ENCODE results near the gene QKI. TPM values are rescaled to one million over a fixed set of nuclear protein-coding genes. Genes with fewer than 3 reads are reported as not detected.
"Not testable (repeated sequence)": the region's sequence is repeated elsewhere in the genome, so short reads cannot be mapped to it uniquely, and the experiment has no call there.

QKI gene
- total RNA-seq, 2 experiments from 2014 or later: 70.9 TPM

DNA sequence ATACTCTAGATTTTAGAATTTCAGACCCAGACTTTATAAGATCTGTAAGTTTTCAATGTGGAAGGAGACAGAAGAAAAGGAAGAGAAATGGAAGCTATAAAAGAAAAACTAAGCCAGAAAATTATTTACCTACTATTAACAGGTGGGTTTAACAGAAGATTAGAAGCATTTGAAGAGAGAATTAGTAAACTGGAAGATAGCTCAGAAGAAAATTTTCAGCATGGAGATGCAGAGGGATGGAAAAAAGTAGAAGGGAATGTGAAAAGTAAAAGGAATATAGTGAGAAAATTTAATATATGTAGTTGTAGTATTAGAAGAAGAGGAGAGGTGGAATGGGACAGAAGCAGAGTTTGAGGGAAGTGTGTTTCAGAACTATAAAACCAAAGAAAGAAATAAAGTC is 56.1 kb downstream of the QKI start:
- Mint-ChIP-seq H3K27ac (no peak overlapping the region), H3K36me3 (peaks cover 46% of the 10 kb centered on the region)
- POLR2A ChIA-PET: interaction anchor here (0.6 kb wide), 1 partner anchor 26 kb away, joined by 3 read pairs; no protein-coding TSS in a partner anchor

DNA sequence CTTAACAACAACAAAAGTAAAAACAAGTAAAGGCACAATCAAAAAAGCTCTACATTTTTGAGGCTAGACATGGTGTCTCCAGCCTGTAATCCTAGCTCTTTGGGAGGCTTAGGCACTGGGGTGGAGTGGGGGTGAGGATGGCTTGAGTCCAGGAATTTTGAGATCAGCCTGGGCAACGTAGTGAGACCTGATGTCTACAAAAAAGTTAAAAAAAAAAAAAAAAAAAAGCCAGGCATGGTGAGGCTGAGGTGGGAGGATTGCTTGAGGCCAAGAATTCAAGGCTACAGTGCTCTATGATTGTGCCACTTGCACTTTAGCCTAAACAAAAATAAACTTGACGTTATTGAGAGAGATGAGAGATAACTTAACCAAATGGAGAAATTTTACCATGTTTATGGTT is 60.1 kb downstream of the QKI start:
- Mint-ChIP-seq H3K27ac (no peak overlapping the region), H3K9me3 (peaks cover 17% of the 10 kb centered on the region), H3K27me3 (no peaks in the 10 kb centered on the region), H3K36me3 (peaks cover 27% of the 10 kb centered on the region), H3K4me1 (peaks cover 4% of the 10 kb centered on the region), H3K4me3 (no peak overlapping the region)
- DNase-seq (no peak), ATAC-seq (ENCODE audit: low read depth) (no peak)
- POLR2A ChIA-PET: no interaction called here

More for the DNA sequence above, 56.1 kb downstream of the QKI start:
- H3K9me3 Mint-ChIP-seq: peaks cover 23% of the 10 kb centered on the region
- H3K4me3 Mint-ChIP-seq: no peak overlapping the region
- ATAC-seq (ENCODE audit: low read depth): no peak
- H3K27me3 Mint-ChIP-seq: no peaks in the 10 kb centered on the region
- no peak for DNase-seq
- H3K4me1 Mint-ChIP-seq: peaks cover 9% of the 10 kb centered on the region

DNA sequence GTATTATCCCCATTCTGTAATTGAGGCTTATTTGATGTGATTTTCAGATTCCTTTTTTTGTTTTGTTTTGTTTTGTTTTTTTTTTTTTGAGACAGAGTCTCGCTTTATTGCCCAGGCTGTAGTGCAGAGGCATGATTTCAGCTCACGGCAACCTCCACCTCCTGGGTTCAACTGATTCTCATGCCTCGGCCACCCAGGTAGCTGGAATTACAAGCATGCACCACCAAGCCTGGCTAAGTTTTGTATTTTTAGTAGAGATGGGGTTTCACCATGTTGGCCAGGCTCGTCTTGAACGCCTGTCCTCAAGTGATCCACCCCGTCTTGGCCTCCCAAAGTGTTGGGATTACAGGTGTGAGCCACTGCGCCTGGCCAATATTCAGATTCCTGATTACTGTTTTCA is 62.4 kb downstream of the QKI start:
- H3K27ac Mint-ChIP-seq; H3K9me3 Mint-ChIP-seq; ATAC-seq (ENCODE audit: low read depth); H3K4me1 Mint-ChIP-seq; DNase-seq; H3K27me3 Mint-ChIP-seq; H3K4me3 Mint-ChIP-seq: not testable (repeated sequence)
- peaks cover 21% of the 10 kb centered on the region for H3K36me3 Mint-ChIP-seq
- POLR2A ChIA-PET: interaction anchor here (0.6 kb wide), 1 partner anchor 58 kb away, joined by 3 read pairs; no protein-coding TSS in a partner anchor

DNA sequence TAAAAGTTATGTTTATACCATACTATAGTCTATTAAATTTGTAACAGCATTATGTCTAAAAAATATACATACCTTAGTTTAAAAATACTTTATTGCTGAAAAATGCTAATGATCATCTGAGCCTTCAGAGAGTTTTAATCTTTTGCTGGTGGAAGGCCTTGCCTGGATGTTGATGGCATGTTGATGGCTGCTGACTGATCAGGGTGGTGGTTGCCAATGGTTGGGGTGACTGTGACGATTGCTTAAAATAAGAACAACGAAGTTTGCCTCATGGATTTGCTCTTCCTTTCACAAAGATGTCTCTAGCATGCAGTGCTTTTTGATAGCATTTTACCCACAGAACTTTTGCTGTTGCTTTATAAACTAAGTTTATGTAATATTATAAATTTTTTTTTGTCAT is 68.6 kb downstream of the QKI start:
- DNase-seq (no peak), ATAC-seq (ENCODE audit: low read depth) (no peak)
- POLR2A ChIA-PET: no interaction called here
- H3K4me3 Mint-ChIP-seq: no peak overlapping the region
- no peak overlapping the region for H3K27ac Mint-ChIP-seq
- H3K9me3 Mint-ChIP-seq: peaks cover 2% of the 10 kb centered on the region
- no peaks in the 10 kb centered on the region for H3K27me3 Mint-ChIP-seq
- H3K36me3 Mint-ChIP-seq: peaks cover 21% of the 10 kb centered on the region
- H3K4me1 Mint-ChIP-seq: peaks cover 3% of the 10 kb centered on the region

DNA sequence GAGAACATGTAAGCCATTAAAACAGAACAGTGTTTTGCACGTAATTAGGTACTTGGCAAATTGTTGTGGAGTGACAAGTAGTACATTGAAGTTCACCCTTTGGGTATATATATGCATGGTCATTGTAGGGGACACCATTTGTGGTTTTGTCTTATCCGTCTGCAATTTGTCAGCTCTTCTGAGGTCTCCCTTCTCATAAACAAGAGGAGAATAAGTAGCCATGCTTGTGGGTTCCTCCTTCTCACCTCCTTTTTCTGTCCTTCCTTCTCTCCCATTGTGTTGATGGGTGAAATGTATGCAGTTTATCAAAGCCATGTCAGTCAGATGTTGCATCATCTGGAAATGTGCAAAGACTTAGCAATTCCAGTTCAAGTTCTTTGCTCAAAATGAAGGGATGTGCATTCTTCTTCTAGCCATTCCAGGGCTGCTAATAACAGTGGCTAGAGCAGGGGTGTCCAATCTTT is 70.9 kb downstream of the QKI start:
- H3K27me3 Mint-ChIP-seq: no peaks in the 10 kb centered on the region
- no peak for ATAC-seq (ENCODE audit: low read depth)
- no peak for DNase-seq
- peaks cover 9% of the 10 kb centered on the region for H3K4me1 Mint-ChIP-seq
- H3K36me3 Mint-ChIP-seq: peaks cover 17% of the 10 kb centered on the region
- no peak overlapping the region for H3K4me3 Mint-ChIP-seq
- H3K9me3 Mint-ChIP-seq: no peaks in the 10 kb centered on the region
- POLR2A ChIA-PET: no interaction called here
- H3K27ac Mint-ChIP-seq: no peak overlapping the region

DNA sequence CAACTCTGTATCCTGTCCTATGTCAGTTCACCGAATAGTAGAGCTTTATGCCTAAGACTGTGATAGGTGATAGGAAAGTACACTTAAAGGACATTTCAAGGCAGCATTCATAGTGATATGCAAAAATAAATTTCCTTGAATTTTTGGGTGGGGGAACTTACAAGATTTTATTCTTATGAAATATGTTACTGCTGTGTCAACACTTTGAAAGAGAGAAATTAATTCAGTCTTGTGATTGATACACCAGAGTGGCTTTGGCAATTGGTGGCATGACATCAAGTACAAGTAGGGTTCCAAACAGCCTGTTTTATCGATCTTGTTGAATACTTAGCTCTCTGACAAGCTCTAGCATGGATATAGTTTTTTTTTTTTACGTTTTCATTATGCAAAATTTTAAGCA is 72.3 kb downstream of the QKI start:
- POLR2A ChIA-PET: no interaction called here
- ATAC-seq (ENCODE audit: low read depth) (no peak), DNase-seq (no peak)
- no peak overlapping the region for H3K27ac Mint-ChIP-seq
- no peaks in the 10 kb centered on the region for H3K9me3 Mint-ChIP-seq
- H3K27me3 Mint-ChIP-seq: no peaks in the 10 kb centered on the region
- H3K36me3 Mint-ChIP-seq: peaks cover 11% of the 10 kb centered on the region
- H3K4me3 Mint-ChIP-seq: no peak overlapping the region
- peaks cover 13% of the 10 kb centered on the region for H3K4me1 Mint-ChIP-seq

DNA sequence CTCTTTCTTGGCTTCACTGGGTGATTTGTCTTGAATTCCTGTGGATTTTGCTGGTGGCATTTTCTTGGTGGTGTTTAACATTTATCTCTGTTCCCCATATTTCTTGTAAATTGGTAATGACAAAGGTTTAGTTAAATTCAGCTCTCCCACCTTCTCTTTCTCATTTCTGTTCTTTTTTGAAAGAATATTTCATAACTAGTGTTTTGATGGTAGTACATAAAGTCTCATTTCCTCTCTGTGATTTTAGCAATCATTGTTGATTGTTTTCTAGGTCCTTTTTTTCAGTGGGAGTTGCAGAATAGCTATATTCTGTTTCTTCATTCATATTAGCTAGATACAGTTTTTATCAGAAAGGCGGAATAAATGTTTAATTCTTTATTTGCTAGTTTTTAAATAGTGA is 73.1 kb downstream of the QKI start:
- no peaks in the 10 kb centered on the region for H3K9me3 Mint-ChIP-seq
- DNase-seq (no peak), ATAC-seq (ENCODE audit: low read depth) (no peak)
- peaks cover 13% of the 10 kb centered on the region for H3K4me1 Mint-ChIP-seq
- no peak overlapping the region for H3K27ac Mint-ChIP-seq
- H3K36me3 Mint-ChIP-seq: peaks cover 10% of the 10 kb centered on the region
- POLR2A ChIA-PET: no interaction called here
- no peaks in the 10 kb centered on the region for H3K27me3 Mint-ChIP-seq
- H3K4me3 Mint-ChIP-seq: no peak overlapping the region

GRCh38 chr6:163489584-163489983 is 75.1 kb downstream of the QKI start:
- no peak overlapping the region for H3K27ac Mint-ChIP-seq
- DNase-seq: no peak
- H3K27me3 Mint-ChIP-seq: no peaks in the 10 kb centered on the region
- no peak for ATAC-seq (ENCODE audit: low read depth)
- no peak overlapping the region for H3K4me3 Mint-ChIP-seq
- POLR2A ChIA-PET: no interaction called here
- peaks cover 9% of the 10 kb centered on the region for H3K36me3 Mint-ChIP-seq
- H3K4me1 Mint-ChIP-seq: peaks cover 13% of the 10 kb centered on the region
- no peaks in the 10 kb centered on the region for H3K9me3 Mint-ChIP-seq

DNA sequence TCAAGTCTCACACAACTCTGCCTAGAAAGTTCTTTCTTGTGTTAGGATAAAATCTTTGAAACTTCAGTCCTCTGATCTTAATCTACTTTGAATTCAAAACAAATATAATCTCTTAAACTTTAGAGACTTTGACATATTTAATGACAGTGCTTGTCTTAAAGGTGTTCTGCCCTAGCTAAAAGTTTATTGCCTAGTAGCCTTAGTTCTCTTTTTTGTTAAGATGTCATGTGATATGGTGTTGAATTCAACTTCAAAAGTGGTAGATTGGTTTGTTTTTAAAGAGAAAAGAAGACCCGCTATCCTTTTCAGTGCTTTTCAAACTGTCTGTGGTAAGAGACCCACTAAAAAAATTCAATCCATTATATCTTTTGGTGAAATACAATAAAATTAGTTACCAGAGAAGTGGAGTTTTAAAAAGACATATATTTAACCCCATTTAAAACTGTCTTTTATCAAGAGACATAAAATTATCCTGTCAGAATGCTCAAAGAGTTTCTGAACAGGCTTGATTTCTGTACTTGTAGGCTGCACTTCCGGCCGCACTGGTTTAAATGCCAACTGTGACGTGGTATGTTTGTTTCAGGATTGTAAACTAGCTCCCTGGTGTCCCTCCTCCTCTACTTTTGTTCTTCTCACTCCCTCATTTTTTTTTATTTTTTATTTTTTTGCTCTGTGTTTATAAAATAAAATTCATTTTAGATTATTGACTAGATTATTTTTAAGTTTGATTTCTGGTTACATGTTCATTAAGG is 76.5 kb downstream of the QKI start:
- H3K36me3 Mint-ChIP-seq: peaks cover 10% of the 10 kb centered on the region
- DNase-seq (no peak), ATAC-seq (ENCODE audit: low read depth) (no peak)
- POLR2A ChIA-PET: no interaction called here
- no peak overlapping the region for H3K27ac Mint-ChIP-seq
- no peaks in the 10 kb centered on the region for H3K27me3 Mint-ChIP-seq
- H3K4me1 Mint-ChIP-seq: peaks cover 13% of the 10 kb centered on the region
- H3K4me3 Mint-ChIP-seq: no peak overlapping the region
- no peaks in the 10 kb centered on the region for H3K9me3 Mint-ChIP-seq

GRCh38 chr6:163491737-163492300 is 77.3 kb downstream of the QKI start:
- H3K27ac Mint-ChIP-seq: no peak overlapping the region
- DNase-seq: no peak
- ATAC-seq (ENCODE audit: low read depth): no peak
- peaks cover 16% of the 10 kb centered on the region for H3K36me3 Mint-ChIP-seq
- POLR2A ChIA-PET: no interaction called here
- H3K4me1 Mint-ChIP-seq: peaks cover 13% of the 10 kb centered on the region
- no peaks in the 10 kb centered on the region for H3K27me3 Mint-ChIP-seq
- H3K4me3 Mint-ChIP-seq: no peak overlapping the region
- H3K9me3 Mint-ChIP-seq: no peaks in the 10 kb centered on the region

- H3K4me3 Mint-ChIP-seq: no peak overlapping the region
- peaks cover 3% of the 10 kb centered on the region for H3K9me3 Mint-ChIP-seq
- H3K27ac Mint-ChIP-seq: no peak overlapping the region
- peaks cover 16% of the 10 kb centered on the region for H3K36me3 Mint-ChIP-seq
- peaks cover 10% of the 10 kb centered on the region for H3K4me1 Mint-ChIP-seq
- ATAC-seq (ENCODE audit: low read depth) (no peak), DNase-seq (no peak)
- POLR2A ChIA-PET: no interaction called here
- no peaks in the 10 kb centered on the region for H3K27me3 Mint-ChIP-seq
Measured at GRCh38 chr6:163494279-163494727, 79.8 kb downstream of the QKI start.

- H3K4me1 Mint-ChIP-seq: peaks cover 2% of the 10 kb centered on the region
- DNase-seq (no peak), ATAC-seq (ENCODE audit: low read depth) (no peak)
- H3K4me3 Mint-ChIP-seq: no peak overlapping the region
- POLR2A ChIA-PET: no interaction called here
- peaks cover 17% of the 10 kb centered on the region for H3K36me3 Mint-ChIP-seq
- no peaks in the 10 kb centered on the region for H3K27me3 Mint-ChIP-seq
- no peak overlapping the region for H3K27ac Mint-ChIP-seq
- H3K9me3 Mint-ChIP-seq: peaks cover 3% of the 10 kb centered on the region
Measured at GRCh38 chr6:163496205-163496604, 81.7 kb downstream of the QKI start.

DNA sequence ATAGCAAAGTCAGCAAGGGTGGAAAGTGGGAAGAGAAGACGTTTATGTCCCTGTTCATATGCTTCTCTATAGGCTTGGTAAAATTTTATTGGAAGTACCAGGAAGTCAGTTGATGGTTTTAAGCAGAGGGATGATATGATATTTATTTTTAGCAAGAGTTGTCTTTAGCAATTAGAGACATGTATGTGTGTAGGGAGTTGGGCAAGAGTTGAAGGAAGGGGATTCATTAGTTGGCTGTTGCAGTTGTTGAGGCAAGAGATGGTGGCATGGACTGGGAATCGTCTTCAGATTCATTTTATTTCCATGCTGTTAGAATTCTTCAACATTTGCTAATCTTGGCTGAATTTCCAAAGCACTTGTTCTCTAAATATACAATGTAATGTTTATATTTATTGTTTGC is 85.6 kb downstream of the QKI start:
- peaks cover 6% of the 10 kb centered on the region for H3K9me3 Mint-ChIP-seq
- ATAC-seq (ENCODE audit: low read depth) (no peak), DNase-seq (no peak)
- H3K4me1 Mint-ChIP-seq: peaks cover 2% of the 10 kb centered on the region
- H3K4me3 Mint-ChIP-seq: no peak overlapping the region
- POLR2A ChIA-PET: no interaction called here
- H3K27me3 Mint-ChIP-seq: no peaks in the 10 kb centered on the region
- H3K36me3 Mint-ChIP-seq: peaks cover 29% of the 10 kb centered on the region
- no peak overlapping the region for H3K27ac Mint-ChIP-seq

DNA sequence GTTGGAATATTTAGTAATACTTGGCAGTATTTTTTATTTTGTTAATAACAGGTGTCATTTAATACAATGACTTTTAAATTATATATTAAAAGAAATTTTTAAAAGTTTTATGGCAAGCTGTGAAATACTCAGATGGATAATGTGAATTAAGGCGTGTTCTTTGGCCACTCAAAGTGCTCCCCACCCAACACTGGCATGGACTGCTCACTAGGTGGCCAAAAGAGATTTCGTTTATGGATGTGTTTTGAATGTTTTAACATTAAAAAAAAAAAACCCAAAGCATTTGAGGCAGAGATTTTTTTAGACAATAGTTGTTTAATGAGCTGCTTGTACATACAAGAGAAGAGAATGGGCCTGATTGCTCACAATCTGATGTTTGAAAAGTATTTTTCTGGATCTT is 86.5 kb downstream of the QKI start:
- DNase-seq (no peak), ATAC-seq (ENCODE audit: low read depth) (no peak)
- H3K36me3 Mint-ChIP-seq: peaks cover 34% of the 10 kb centered on the region
- H3K27ac Mint-ChIP-seq: no peak overlapping the region
- H3K9me3 Mint-ChIP-seq: peaks cover 9% of the 10 kb centered on the region
- H3K4me1 Mint-ChIP-seq: peaks cover 2% of the 10 kb centered on the region
- H3K27me3 Mint-ChIP-seq: no peaks in the 10 kb centered on the region
- POLR2A ChIA-PET: no interaction called here
- H3K4me3 Mint-ChIP-seq: no peak overlapping the region

All from activated naive CD8-positive, alpha-beta T cell treated with anti-CD3 and anti-CD28 coated beads, Interleukin-2, amount 10 ng/mL, durations not matched to agents 7 days and 5 days (primary cell).